Renal cortical epithelial cell (primary cell): Measurements from ENCODE around the gene CCDC116. TPM values are rescaled to one million over a fixed set of nuclear protein-coding genes. Genes with fewer than 3 reads are reported as not detected.
"Not testable (repeated sequence)": the region's sequence is repeated elsewhere in the genome, so short reads cannot be mapped to it uniquely, and the experiment has no call there.

Experiments used
- DNase-seq: peaks from one replicate; pipeline ENCODE4 v3.0.0-alpha.2; 2011; ENCODE audit warnings: low read depth
- total RNA-seq: library from RNA; depleted of rRNA; stranded (reverse); fragments of >200 nt; gene quantifications from 2 replicates; pipeline ENCODE4 v1.2.3, GENCODE V29; 2014

Gene CCDC116
- total RNA-seq, 1 donor from 2014 or later: not detected

- DNase-seq: no peak
Measured at GRCh38 chr22:21606775-21607174, 25.8 kb upstream of the CCDC116 start.

DNA sequence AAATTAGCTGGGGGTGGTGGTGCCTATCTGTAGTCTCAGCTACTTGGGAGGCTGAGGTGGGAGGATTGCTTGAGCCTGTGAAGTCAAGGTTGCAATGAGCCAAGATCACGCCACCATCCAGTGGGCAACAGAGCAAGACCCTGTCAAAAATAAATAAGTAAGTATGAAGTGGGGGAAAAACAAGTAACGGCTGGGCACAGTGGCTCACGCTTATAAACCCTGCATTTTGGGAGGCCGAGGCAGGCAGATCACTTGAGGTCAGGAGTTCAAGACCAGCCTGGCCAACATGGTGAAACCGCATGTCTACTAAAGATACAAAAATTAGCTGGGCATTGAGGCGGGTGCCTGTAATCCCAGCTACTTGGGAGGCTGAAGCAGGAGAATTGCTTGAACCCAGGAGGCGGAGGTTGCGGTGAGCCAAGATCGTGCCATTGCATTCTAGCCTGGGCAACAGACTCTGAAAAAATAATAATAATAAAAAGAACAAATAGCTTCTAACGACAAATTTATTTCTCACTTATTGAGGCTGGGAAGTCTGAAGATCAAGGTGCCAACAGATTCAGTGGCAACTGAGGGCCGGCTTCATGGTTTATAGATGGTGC, 22.9 kb upstream of the CCDC116 start:
- DNase-seq: not testable (repeated sequence)

GRCh38 chr22:21611210-21611977, 21.2 kb upstream of the CCDC116 start:
- DNase-seq: no peak

DNA sequence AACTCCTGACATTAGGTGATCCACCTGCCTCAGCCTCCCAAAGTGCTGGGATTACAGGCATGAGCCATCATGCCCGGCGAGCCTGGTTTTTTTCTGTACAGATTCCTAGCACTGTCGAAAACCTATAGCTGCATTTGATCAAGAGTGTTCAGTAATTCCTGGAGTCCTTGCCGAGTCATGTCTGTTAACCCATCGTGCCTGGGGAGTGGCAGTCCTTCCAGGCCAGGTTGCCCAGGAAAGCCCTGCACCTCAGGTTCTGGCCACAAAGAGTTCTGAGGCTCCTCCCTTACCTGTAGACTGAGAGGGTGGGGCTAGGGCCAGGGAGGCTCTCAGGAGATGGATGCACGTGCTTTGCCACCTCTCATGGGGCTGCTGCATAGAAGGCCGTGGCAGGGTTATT, 19.7 kb upstream of the CCDC116 start:
- DNase-seq: no peak

DNA sequence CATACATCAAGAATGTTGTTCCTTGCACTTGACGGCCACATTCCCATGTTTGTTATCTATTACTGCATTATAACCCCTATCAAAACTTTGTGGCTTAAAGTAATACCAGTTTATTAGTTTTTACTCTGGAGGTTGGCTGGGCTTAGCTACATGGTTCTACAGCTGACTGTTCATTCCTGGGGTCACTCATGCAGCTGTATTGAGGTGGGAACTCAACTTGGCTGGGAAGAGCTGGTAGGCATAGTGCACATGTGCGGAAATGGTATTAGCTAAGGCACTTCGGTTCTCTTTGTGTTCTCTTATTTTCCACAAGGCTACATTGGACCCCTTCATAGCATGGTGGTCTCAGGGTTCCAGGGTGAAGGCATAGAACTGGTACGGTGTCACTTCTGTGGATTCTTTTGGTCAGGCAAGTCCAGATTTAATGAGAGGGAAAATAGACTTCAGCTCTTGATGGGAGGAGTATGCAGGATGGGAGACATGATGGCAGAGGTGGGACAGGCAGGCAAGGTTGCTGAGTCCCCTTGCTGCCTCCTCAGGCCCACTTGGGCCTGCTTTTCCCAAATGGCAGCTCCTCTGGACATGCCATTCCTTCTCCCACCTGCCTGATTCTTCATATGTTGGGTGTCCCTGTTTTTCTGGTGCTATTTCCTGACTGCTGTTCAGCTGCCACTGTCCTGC, 18.9 kb upstream of the CCDC116 start:
- no peak for DNase-seq

GRCh38 chr22:21615731-21616130, 16.8 kb upstream of the CCDC116 start:
- no peak for DNase-seq

DNA sequence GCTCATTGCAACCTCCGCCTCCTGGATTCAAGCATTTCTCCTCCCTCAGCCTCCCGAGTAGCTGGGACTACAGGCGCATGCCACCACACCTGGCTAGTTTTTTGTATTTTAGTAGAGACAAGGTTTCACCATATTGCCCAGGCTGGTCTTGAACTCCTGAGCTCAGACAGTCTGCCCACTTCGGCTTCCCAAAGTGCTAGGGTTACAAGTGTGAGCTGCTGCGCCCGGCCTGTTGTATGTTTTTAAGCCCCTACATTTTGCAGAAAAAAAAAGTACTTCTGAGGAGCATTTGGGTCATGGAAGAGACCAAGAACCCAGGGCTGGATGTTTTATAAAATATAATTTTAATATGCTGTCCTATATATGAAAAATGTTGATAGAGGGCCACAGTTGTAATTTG, 15.2 kb upstream of the CCDC116 start:
- DNase-seq: not testable (repeated sequence)

DNA sequence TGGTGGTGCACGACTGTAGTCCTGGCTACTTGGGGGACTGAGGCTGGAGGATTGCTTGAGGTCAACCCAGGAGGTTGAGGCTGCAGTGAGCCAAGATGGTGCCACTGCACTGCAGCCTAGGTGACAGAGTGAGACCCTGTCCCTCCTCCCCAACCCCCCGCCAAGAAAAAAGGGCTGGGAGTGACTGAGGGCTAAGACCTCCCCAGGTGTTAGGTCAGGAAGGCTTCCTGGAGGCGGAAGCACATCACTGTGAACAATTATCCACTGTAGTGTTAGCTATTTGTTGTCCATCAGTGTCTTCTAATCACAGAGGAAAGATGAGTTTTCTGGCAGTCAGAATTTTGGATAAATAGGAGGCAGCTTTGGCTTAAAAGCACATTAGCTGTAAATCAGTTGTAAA, 11.5 kb upstream of the CCDC116 start:
- DNase-seq: no peak

- no peak for DNase-seq
Measured at GRCh38 chr22:21622011-21622918, 10.3 kb upstream of the CCDC116 start.

DNA sequence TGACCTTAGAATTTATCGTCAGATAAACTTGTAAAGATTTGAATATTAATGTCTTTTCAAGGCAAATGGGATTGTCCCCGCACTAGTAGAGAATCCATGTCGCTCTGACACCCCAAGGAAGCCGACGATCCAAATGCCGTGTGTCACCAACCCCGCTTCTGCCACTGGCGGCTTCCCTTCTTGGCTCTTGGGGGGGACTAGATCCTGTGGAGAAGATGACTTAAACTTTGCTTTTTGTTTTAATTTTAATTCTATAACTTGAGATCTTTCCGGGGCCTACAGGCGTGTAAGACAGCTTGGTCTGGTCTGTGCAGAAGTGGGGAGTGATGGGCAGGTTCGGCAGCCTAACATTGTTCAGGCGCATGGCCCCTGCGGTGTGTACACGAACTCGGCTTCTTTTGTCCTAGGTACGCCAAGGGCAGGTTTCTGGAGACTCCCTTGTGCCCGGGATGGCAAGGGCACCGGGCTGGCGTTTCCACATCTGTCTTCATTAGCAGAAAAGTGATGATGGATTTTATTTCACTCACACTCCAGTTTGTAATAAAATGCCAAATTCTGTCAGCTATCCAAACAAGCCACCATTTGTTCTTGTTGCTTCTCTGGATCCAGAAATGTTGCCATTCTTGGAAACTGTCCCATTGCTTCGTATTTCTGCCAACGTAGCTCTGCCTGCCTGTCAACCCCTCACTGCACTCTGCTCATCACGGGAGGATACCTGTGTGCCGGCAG, 9.5 kb upstream of the CCDC116 start:
- DNase-seq: no peak

GRCh38 chr22:21623648-21623970, 9.0 kb upstream of the CCDC116 start:
- no peak for DNase-seq

DNA sequence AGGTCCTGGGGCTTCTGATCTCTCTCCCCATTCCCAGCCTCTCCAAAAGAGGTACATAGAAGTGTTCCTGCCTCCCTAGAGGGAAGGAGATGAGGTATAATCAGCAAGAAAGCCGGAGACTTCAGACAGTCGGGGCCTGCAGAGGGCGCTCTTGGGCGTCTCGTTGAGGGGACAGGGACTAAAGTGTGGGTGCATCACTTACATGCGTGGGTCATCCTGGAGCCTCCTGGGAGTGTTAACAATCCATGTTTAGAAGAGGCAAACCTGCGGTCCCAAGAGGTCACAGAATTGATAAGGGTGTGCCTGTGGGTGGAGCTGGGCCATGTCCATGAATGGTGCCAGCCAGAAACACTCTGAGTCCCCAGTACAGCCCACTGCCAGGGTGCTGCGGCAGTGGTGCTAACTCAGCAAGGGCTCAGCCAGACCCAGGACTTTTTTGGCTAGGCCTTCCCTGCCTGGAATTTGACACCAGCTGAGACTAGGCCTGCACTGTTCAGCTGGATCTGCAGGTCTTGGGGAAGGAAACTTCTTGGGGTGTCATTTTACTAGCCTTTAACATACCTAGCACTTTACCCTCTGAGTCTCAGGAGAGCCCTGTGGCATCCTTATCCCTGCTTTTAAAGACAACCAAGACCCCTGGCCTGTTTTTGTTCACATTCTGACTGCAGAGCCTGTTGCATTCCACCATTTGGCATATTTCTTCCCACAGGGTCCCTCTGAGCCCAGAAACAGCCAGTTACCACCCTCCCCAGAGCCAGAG, 8.3 kb upstream of the CCDC116 start:
- DNase-seq: no peak

DNA sequence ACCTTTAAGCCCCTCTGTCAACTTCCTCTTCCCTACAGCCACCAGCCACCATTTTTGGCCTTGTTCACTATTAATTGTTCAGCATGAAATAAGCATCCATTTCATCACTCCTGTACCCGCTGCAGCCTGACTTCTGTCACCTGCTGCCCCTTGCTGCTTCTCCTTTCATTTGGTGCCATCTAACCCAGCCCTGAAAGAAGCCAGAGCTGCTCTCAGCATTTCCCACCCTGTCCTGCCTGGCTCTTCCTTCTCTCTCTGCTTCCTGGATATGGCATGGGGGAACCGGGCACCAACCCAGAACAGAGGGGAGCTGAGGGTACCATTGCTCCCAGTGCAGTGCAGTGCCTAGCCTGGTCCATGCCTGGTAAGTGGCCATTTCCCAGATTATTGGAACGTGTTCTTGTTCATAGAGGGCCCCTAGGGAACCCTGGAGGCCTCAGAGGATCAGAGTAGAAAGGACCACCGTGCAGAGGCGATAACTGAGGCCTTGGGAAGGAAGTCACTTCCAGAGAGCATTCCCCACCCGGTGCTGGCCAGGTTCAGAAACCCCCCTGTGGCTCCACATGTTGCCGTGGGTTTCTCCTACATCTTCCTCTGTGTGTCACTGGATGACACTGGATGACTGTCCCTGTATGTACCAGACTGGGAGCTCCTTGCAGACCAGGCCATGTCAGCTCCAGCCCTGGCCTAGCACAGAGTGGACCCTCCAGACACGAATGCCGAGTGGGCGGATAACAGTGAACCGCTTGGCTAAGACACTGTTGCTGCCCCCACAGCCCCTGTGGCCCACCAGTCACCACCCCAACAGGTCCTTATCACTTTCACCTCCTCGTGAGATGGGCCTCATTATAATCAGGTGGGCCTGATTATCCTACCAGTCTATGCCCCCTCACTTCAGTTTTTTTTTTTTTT, 7.4 kb upstream of the CCDC116 start:
- DNase-seq: no peak

DNA sequence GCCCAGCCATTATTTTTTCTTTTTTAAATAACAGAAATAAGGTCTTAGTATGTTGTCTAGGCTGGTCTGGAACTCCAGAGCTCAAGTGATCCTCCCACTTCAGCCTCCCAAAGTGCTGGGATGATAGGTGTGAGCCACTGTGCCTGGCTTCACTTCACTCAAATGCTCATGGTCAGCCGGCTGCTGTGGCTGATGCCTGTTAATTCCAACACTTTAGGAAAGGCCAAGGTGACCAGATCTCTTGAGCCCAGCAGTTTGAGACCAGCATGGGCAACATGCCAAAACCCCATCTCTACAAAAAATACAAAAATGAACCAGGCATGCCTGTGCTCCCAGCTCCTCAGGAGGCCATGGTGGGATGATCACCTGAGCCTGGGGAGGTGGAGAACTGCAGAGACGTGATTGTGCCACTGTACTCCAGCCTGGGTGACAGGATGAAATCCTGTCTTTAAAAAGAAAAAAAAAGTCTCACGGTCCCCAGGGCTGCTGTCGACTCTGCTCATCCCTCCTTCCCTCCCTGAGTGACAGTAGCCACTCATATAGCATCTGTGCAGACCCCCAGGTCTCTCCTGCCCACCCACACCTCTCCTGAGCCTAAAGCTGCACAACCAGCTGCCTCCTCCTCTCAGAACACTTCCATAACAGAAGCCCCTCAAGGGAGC, 6.4 kb upstream of the CCDC116 start:
- no peak for DNase-seq

DNA sequence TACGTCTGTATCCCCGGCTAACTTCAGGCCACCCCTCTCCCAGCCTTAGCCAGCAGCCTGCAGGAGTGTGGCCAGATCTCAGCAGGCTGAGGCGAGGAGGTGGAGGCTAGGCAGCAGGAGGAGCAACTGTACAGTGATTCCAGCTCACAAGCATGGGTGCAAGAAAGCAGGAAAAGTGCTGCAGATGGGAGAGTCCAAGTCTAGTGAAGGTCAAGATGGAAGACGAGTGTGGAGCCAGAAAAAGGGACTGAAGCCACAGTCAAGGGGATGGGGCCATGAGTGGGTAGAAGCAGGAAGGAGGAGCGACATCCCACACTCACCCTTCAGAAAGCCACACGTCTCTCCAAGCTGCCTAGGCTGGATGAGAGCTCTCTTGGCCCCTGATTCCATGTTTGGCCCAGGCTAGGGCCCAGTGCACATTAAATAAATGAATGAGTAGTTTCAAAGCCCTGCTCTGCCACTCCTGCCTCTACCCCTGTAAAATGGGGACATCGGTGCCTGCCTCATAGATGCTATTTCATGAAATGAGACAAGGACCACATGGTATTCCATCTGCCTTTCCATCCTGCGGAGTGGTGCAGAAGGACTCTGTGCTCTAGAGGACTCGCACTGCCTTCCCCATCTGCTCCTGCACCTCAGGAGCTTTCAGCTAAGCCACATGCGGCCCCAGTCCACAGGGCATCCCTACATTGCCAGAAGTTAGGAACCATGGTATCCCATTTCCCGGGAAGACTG, 5.7 kb upstream of the CCDC116 start:
- DNase-seq: no peak

DNA sequence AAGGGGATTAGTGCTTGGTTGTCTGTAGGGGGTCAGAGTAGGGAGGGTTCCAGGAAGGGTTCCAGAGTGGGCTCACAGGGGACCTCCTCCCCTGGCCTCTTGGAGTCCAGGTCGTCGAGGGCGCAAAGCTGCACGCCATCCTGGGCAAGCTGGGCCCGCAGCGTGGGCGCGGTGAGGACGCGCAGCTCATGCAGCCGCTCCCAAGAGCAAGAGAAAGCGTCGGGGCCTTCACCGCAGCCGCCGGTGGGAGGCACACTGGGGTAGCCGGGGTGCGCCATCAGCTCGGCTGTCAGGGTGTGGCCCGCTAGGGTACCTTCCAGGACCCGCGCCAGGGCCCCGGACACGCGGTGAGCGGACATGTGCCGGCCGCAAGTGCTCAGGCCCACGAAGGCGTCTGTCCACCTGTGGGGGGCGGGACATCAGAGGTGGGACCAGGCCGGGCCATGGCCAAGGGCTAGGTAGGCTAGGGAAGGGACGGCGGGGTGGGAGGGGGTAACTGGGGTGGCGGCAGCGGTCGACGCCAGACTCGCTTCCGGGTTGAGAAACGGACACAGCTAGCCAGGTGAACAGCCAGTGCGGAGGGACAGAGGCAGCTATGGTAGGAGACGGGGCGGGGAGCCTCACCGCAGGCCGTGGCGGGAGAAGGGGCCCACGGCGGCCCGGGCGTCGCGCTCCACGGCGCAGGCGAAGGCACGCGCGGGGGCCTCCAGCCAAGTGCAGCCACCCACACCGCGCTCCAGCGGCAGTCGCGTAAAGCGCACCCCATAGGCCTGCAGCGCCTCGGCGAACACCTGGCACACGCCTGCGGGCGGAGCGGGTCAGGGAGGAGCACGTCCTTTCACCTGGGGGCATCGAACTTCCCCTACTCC, 3.9 kb upstream of the CCDC116 start:
- DNase-seq: no peak
